Measurements from ENCODE around the gene MED13L. TPM values are rescaled to one million over a fixed set of nuclear protein-coding genes. Genes with fewer than 3 reads are reported as not detected.

Gene MED13L
- total RNA-seq, 4 donors from 2014 or later: 158 to 247 (median 166) TPM

DNA sequence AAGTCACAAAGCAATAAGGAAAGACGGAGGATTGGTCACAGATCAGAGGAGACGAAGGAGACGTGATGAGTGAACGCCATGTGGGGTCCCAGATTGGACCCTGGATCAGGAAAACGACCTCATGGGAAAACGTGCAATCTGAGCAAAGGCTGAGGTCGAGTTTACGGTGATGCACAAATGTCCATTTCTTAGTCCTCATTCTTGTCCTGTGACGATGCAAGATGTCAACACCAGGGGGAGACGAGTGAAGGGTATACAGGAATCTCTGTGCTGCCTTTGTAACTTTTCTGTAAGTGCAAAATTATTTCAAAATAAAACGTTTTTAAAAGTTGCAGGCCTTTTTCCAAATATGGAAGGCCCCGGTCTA is 329.8 kb downstream of the MED13L start:
- DNase-seq (ENCODE audit: low spot score in 2 of 2): no peak
- intact Hi-C loops (cut with DNase I; ENCODE audit: low total_unique reads): no loop called here
- TF ChIP-seq POLR2A (IDR thresholded peaks at IDR 0.05): no peak
- TF ChIP-seq, protein P1, sequence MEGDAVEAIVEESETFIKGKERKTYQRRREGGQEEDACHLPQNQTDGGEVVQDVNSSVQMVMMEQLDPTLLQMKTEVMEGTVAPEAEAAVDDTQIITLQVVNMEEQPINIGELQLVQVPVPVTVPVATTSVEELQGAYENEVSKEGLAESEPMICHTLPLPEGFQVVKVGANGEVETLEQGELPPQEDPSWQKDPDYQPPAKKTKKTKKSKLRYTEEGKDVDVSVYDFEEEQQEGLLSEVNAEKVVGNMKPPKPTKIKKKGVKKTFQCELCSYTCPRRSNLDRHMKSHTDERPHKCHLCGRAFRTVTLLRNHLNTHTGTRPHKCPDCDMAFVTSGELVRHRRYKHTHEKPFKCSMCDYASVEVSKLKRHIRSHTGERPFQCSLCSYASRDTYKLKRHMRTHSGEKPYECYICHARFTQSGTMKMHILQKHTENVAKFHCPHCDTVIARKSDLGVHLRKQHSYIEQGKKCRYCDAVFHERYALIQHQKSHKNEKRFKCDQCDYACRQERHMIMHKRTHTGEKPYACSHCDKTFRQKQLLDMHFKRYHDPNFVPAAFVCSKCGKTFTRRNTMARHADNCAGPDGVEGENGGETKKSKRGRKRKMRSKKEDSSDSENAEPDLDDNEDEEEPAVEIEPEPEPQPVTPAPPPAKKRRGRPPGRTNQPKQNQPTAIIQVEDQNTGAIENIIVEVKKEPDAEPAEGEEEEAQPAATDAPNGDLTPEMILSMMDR (IDR thresholded peaks at IDR 0.05): no peak
- H3K4me3 ChIP-seq (ENCODE audit: low read depth, poor library complexity, severe bottlenecking): no peak overlapping the region
- WGBS, 2 donors: 74 to 79% methylated on average over 12 of the region's 12 CpGs

DNA sequence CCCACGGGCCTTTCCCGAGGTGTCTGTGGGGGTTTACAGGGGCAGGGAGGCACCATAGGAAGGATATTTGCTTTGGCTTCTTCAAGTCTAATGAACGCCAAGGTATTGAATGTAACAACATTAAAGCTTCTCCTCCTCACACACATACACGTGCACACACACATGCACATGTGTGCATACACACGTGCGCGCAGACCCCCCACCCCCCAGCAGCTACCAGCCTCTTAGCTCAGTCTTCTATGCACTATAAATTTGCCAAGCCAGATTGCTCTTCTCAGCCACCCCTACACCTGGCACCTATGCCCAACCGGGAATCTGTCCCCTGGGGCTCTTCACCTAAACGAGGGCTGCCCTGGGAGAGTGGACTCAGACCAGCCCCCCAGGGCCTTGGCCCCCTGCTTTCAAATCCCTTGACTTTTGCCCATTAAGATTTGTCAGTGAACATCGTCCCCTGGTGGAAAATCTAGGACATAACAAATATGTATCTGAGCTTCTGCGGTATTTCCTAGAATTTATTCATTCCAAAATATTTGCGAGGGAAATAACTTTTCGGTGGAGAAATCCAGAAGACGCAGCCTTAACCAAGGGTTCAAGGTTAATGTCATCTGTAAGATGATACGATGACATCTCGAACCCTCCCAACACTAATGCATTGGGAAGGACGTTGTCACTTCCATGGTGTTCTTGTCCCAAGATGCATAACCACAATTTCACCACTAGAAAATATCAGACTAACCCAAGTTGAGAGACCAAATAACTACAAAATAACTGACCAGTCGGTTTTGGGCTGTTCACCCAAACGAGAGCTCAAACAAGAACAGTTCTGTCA is 330.4 kb downstream of the MED13L start:
- intact Hi-C loops (cut with DNase I; ENCODE audit: low total_unique reads): no loop called here
- H3K4me3 ChIP-seq (ENCODE audit: low read depth, poor library complexity, severe bottlenecking): no peak overlapping the region
- no peak for TF ChIP-seq POLR2A (IDR thresholded peaks at IDR 0.05)
- TF ChIP-seq, protein P1 (IDR thresholded peaks at IDR 0.05): no peak
- no peak for DNase-seq (ENCODE audit: low spot score in 2 of 2)
- WGBS, 2 donors: 75 to 80% methylated on average over 19 of the region's 19 CpGs

DNA sequence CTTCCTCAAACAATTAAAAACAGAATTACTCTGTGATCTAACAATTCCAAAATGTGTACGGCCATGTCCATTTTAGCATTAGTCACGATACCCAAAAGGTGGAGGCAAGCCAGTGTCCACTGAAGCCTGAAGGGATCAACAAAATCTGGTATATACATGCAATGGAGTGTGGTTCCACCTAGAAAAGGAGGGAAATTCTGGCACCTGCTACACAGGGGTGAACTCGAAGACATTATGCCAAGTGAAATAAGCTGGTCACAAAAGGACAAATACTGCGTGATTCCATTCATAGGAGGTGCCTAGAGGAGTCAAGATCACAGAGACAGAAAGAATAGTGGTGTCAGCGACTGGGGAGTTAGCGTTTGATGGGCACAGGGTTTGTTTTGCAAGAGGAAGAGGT is 331.4 kb downstream of the MED13L start:
- 90 to 92% methylated on average over 6 of the region's 6 CpGs for WGBS, 2 donors
- no peak for DNase-seq (ENCODE audit: low spot score in 2 of 2)
- intact Hi-C loops (cut with DNase I; ENCODE audit: low total_unique reads): no loop called here
- no peak overlapping the region for H3K4me3 ChIP-seq (ENCODE audit: low read depth, poor library complexity, severe bottlenecking)
- TF ChIP-seq POLR2A (IDR thresholded peaks at IDR 0.05): no peak
- TF ChIP-seq, protein P1 (IDR thresholded peaks at IDR 0.05): no peak

- no peak for DNase-seq (ENCODE audit: low spot score in 2 of 2)
- no peak for TF ChIP-seq POLR2A (IDR thresholded peaks at IDR 0.05)
- intact Hi-C loops (cut with DNase I; ENCODE audit: low total_unique reads): no loop called here
- no peak overlapping the region for H3K4me3 ChIP-seq (ENCODE audit: low read depth, poor library complexity, severe bottlenecking)
- 78 to 84% methylated on average over 5 of the region's 5 CpGs for WGBS, 2 donors
These were observed 332.0 kb downstream of the MED13L start for GRCh38 chr12:115945491-115945885.

- TF ChIP-seq, protein P1 (IDR thresholded peaks at IDR 0.05): no peak
- TF ChIP-seq POLR2A (IDR thresholded peaks at IDR 0.05): no peak
- 83 to 86% methylated on average over 24 of the region's 24 CpGs for WGBS, 2 donors
- H3K4me3 ChIP-seq (ENCODE audit: low read depth, poor library complexity, severe bottlenecking): no peak overlapping the region
- no peak for DNase-seq (ENCODE audit: low spot score in 2 of 2)
- intact Hi-C loops (cut with DNase I; ENCODE audit: low total_unique reads): no loop called here
These were observed 332.5 kb downstream of the MED13L start for GRCh38 chr12:115944837-115945490.

- WGBS, 2 donors: 94 to 97% methylated on average over 8 of the region's 8 CpGs
- H3K4me3 ChIP-seq (ENCODE audit: low read depth, poor library complexity, severe bottlenecking): no peak overlapping the region
- intact Hi-C loops (cut with DNase I; ENCODE audit: low total_unique reads): no loop called here
- no peak for TF ChIP-seq POLR2A (IDR thresholded peaks at IDR 0.05)
- TF ChIP-seq, protein P1 (IDR thresholded peaks at IDR 0.05): no peak
- no peak for DNase-seq (ENCODE audit: low spot score in 2 of 2)
These were observed 333.1 kb downstream of the MED13L start for GRCh38 chr12:115944392-115944742.

Measured in lower leg skin (tissue), 4 donors.